Nephron (organoid): ENCODE data around the gene SHISA2.

Experiments used
- H3K27ac Mint-ChIP-seq, 3 experiments: 2 replicates each; pipeline ENCODE4 v1.8.0; 2020; ENCODE audit warnings: mixed read lengths in 3 of 3, mild to moderate bottlenecking in 2 of 3, moderate library complexity in 1 of 3
- H3K27me3 Mint-ChIP-seq: 2 replicates; pipeline ENCODE4 v1.8.0; 2021; ENCODE audit warnings: low read depth, mild to moderate bottlenecking, moderate library complexity, mixed read lengths
- H3K36me3 Mint-ChIP-seq: 2 replicates; pipeline ENCODE4 v1.8.0; 2020; ENCODE audit warnings: low read depth, mixed read lengths
- H3K4me1 Mint-ChIP-seq: 2 replicates; pipeline ENCODE4 v1.8.0; 2020; ENCODE audit warnings: mixed read lengths
- H3K4me3 Mint-ChIP-seq, 3 experiments: 2 replicates each; pipeline ENCODE4 v1.8.0; 2020; ENCODE audit warnings: mild to moderate bottlenecking in 3 of 3, mixed read lengths in 3 of 3, moderate library complexity in 2 of 3
- H3K9me3 Mint-ChIP-seq: 2 replicates; pipeline ENCODE4 v1.8.0; 2020; ENCODE audit warnings: mixed read lengths
- CTCF ChIP-seq, 3 experiments: fragments of 200-600 bp; sonication (generic); IDR thresholded peaks; one replicate each; pipeline ENCODE4 v1.5.0; 2021; ENCODE audit warnings: antibody characterized with exemption in 3 of 3; ENCODE audit not compliant: unreplicated experiment in 3 of 3

SHISA2 gene

GRCh38 chr13:26019881-26020870, 31.6 kb downstream of the SHISA2 start:
- H3K4me1 Mint-ChIP-seq, result peaks cover 91% of the 10 kb centered on the region
- peak overlapping the region; percentile 6 to 41 (median 22) for H3K4me3 Mint-ChIP-seq
- H3K27ac Mint-ChIP-seq, result peak overlapping the region; percentile 75 to 95 (median 86)
- H3K27me3 Mint-ChIP-seq, result no peaks in the 10 kb centered on the region
- no peaks in the 10 kb centered on the region for H3K36me3 Mint-ChIP-seq
- no peak for TF ChIP-seq CTCF (IDR thresholded peaks at IDR 0.05; ENCODE audit: unreplicated experiment in 3 of 3)
- no peaks in the 10 kb centered on the region for H3K9me3 Mint-ChIP-seq

- TF ChIP-seq CTCF (IDR thresholded peaks at IDR 0.05; ENCODE audit: unreplicated experiment in 3 of 3), result no peak
- Mint-ChIP-seq H3K9me3 (peaks cover 1% of the 10 kb centered on the region), H3K4me1 (peaks cover 86% of the 10 kb centered on the region), H3K36me3 (no peaks in the 10 kb centered on the region), H3K27ac (peak overlapping the region; percentile 75 to 95 (median 86)), H3K27me3 (no peaks in the 10 kb centered on the region), H3K4me3 (no peak overlapping the region)
These were observed 32.6 kb downstream of the SHISA2 start for GRCh38 chr13:26019251-26019650.

- Mint-ChIP-seq H3K27ac (peak overlapping the region; percentile 83 to 99 (median 90)), H3K4me1 (peaks cover 74% of the 10 kb centered on the region), H3K27me3 (no peaks in the 10 kb centered on the region), H3K36me3 (no peaks in the 10 kb centered on the region), H3K9me3 (peaks cover 8% of the 10 kb centered on the region), H3K4me3 (peak overlapping the region in 2 of 3 experiments; percentile 23 to 55)
- no peak for TF ChIP-seq CTCF (IDR thresholded peaks at IDR 0.05; ENCODE audit: unreplicated experiment in 3 of 3)
These were observed 33.7 kb downstream of the SHISA2 start for GRCh38 chr13:26017932-26018665.

- peak overlapping the region; percentile 83 to 99 (median 90) for H3K27ac Mint-ChIP-seq
- no peaks in the 10 kb centered on the region for H3K36me3 Mint-ChIP-seq
- peaks cover 8% of the 10 kb centered on the region for H3K9me3 Mint-ChIP-seq
- no peaks in the 10 kb centered on the region for H3K27me3 Mint-ChIP-seq
- H3K4me3 Mint-ChIP-seq, result no peak overlapping the region
- H3K4me1 Mint-ChIP-seq, result peaks cover 67% of the 10 kb centered on the region
- TF ChIP-seq CTCF (IDR thresholded peaks at IDR 0.05; ENCODE audit: unreplicated experiment in 3 of 3), result no peak
These were observed 34.5 kb downstream of the SHISA2 start for GRCh38 chr13:26017196-26017921.

GRCh38 chr13:26016189-26016588, 35.6 kb downstream of the SHISA2 start:
- TF ChIP-seq CTCF (IDR thresholded peaks at IDR 0.05; ENCODE audit: unreplicated experiment in 3 of 3), result no peak
- H3K27ac Mint-ChIP-seq, result peak overlapping the region; percentile 84 to 91 (median 87)
- no peak overlapping the region for H3K4me3 Mint-ChIP-seq
- peaks cover 8% of the 10 kb centered on the region for H3K9me3 Mint-ChIP-seq
- H3K36me3 Mint-ChIP-seq, result no peaks in the 10 kb centered on the region
- H3K27me3 Mint-ChIP-seq, result no peaks in the 10 kb centered on the region
- peaks cover 55% of the 10 kb centered on the region for H3K4me1 Mint-ChIP-seq
